CD4-positive, alpha-beta T cell treated with Interleukin-17A for 4 hours (primary cell): Measurements from ENCODE around the gene DNAI2.
A peak's percentile ranks its signal among the peaks of the same experiment; 100 is the strongest.

Source experiments
- DNase-seq: peaks from one replicate; pipeline ENCODE4 v3.0.0-alpha.2; 2020; ENCODE audit warnings: mixed read lengths

Gene DNAI2

DNA sequence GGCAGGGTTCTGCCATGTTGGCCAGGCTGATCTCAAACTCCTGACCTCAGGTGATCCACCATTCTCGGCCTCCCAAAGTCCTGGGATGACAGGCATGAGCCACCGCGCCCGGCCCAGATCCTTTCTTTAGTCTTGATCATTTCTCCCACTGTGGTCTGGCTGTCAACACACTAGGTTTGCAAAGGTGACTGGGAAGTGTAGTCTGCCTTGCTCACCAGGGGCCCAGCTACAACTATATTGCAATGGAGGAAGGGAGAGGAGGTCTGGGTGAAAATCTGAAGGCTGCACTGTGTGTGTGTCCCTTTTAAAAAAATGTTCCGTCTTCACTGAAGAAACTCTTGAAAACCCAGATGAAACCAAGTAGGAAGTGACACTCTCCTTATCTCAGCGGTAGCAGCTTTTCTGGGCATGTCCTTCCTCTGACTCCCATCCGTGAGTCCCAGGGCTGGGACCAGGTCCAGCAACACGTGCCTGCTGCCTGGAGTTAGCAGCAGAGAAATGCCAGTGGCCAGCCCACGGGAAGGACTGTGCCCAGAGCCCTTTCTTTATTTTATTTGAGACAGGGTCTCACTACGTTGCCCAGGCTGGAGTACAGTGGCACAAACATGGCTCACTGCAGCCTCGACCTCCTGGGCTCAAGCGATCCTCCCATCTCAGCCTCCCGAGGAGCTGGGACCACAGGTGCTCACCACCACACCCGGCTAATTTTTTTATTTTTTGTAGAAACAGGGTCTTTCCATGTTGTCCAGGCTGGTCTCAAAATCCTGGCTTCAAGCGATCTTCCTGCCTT is 34.1 kb downstream of the DNAI2 start:
- no peak for DNase-seq

DNA sequence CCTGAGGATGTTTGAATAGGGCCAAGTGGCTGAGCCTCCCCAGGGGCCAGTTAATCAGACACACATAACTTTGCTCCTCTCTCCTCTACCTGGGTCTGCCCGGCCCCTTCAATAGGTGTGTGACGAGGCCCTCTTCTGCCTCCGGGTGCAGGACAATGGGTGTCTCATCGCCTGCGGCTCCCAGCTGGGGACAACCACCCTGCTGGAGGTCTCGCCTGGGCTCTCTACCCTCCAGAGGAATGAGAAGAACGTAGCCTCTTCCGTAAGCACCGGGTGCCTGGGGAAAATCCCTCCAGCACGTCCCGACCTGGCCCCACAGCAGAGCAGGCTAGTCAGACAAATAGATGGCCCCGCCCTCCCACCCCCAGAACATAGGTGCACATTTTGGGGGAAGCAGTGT is 35.9 kb downstream of the DNAI2 start:
- no peak for DNase-seq

DNA sequence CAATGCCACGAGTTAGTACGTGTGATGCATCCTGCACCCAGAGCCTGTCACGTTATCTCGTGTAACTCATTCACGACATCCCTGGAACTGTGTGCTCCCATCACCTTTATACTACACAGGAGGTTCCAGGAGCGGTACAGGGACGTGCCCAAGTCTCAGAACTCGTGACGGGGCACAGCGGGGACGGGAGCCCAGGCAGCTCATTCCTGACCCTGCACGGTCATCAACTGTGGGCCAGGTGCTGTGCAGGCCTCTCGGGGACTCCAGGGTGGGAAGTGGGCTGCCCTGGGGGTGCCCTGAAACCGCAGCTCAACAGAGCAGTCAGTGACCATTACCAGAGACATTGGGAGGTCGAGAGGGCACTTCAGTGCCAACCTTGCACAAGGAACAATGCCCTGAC is 40.8 kb downstream of the DNAI2 start:
- DNase-seq, result no peak

DNA sequence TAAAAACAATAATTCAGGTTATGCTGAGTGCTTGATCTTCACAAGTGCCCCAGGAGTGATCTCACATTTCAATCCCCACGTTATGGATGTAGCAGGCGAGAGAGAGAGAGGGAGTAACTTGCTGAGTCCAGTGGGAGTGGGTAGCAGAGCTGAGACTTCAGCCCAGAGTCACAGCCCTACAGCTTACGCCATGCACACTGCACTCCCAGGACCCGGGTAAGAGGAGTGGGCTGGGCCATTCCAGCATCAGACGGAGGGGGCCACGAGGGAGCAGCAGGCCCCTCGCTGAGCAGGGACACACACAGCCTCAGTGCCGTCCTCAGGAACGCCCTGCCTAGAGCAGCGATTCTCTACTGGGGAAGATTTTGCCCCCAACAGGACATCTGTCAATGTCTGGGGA is 42.2 kb downstream of the DNAI2 start:
- DNase-seq, result no peak

DNA sequence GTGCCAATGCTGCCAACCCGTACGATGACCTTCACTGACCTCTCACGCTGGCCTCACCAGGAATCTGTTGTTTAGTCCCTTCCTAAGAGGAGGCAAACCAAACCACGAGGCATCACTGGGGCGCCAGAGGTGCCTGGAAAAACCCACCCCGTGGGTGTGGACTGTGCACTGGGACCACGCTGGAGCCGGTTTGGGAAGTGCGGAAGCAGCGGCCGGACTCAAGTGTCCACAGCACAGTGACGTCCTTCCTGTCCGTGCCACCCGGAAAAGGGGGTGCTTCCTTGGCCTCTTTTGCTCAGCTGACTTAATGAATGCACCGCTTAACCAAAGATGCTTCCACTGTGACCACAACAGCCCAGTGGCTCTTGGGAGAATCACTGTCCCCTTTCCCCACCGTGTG is 43.0 kb downstream of the DNAI2 start:
- no peak for DNase-seq

DNA sequence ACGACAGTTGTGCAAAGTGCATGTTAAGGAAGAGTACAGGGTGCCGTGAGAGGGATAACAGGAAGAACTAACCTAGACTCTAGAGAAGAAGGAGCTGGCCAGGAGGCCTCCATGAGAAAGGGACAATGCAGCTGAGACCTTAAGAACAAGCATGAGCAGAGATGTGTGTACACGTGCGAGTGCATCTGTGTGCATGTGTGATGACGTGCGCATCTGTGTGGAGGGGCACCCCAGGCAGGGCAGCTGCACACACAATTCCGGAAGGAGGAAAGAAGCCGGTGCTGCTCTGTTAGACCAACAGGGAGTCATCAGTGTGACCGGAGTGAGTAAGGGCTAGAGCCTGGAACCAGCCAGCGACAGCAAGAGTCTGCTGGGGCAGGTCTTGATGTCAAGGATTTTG is 44.4 kb downstream of the DNAI2 start:
- no peak for DNase-seq

DNA sequence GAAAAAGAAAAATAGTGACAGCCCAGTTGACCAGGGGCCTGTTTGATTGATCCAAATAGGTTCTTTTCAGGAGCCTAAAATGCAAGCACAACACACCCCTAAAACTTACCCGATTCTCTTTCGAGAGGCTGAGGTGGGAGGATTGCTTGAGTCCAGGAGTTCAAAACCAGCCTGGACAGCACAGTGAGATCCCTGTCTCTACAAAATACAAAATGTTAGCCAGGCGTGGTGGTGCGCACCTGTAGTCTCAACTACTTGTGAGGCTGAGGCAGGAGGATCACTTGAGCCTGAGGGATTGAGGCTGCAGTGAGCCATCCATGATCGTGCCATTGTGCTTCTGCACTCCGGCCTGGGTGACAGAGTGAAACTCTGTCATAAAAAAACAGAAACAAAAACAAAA is 50.5 kb downstream of the DNAI2 start:
- no peak for DNase-seq

DNA sequence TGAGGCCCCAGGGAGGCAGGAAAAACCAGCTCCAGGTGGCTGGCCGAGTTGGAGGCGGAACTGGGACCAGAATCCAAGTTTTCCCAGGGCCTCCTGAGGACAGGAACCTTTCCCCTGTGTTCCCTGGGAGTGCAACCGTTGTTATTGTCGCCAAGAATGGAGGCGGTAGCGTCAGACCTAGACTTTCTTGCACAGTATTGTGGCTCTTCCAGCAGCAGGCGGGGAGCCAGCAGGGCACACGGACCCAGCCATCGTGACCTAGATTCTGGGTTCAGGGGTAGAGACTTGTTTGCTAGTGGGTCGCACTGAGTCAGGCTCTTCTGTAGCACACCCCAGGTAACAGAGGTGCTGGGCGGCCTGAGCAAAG is 51.3 kb downstream of the DNAI2 start:
- DNase-seq, result peak; percentile 14

DNA sequence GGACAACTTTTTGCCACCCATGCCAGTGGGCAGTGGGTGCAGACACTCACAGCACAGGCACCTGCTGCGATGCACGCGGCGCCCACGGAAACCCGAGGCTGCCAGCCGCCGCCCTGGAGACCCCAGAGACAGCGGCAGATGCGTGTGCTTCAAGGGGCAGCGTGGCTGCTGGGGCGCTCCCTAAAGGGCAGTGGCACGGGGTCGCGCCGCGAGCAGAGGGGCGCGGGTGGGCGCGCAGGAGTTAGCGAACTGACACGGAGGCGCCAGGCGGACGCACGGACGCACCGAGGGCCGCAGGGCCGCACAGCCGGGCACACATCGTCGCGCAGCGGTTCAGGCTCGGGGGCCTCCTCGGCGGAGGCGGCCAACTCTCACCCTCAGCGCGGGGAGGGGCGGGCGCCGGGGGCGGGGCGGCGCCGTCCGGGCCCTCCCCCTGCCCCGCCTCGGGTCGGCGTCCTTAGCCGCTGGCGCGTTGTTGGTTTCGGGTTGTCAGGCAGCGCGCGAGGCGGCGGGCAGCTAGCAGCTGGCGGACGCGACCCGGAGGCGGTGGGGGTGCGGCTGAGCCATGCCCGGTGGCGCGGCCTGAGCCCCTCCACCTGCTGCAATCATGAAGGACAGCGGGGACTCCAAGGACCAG is 51.8 kb downstream of the DNAI2 start, which contains the start of gene KIF19:
TSS of gene KIF19 (plus strand) at position 484 of the 637 bp plus-strand sequence. CDS start at position 608, 124 bp downstream.
- peak; percentile 65 for DNase-seq

DNA sequence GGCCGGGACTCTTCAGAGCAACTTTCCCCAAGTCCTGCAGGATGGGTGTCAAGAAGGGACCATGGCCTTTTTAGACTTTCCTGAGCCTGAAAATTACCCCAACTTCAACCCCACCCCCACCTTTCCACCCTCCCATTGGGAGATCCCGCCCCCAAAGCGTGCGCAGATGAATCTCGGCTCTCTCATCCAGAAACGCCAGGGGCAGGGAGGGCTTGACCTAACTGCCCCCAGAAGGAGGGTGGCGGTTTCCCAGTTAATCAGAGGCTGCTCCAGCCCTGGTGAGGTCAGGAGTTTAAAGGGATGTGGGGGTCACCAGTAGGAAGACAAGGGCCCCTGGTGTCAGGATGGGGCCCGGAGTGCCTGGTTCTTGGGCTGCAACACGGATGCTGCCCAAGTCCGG is 52.5 kb downstream of the DNAI2 start:
- DNase-seq, result no peak

DNA sequence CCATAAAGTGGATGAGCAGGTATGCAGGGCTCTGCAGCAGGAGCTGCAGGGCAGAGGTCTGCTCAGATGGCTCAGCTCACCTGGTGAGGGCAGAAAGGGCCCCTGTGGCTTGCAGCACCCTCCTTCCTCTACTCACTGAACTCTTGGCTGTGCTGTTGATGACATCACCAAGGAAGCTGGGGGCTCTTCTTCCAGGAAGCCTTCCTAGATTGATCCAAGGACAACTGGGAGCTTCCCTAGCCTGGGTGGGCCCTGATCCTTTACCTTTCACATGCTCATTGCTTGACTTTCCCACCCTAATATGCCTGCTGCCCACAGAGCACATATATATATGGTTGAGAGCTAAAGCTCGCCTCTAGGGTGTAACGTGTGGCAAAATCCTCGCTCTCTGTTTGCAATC is 54.5 kb downstream of the DNAI2 start:
- DNase-seq, result no peak

DNA sequence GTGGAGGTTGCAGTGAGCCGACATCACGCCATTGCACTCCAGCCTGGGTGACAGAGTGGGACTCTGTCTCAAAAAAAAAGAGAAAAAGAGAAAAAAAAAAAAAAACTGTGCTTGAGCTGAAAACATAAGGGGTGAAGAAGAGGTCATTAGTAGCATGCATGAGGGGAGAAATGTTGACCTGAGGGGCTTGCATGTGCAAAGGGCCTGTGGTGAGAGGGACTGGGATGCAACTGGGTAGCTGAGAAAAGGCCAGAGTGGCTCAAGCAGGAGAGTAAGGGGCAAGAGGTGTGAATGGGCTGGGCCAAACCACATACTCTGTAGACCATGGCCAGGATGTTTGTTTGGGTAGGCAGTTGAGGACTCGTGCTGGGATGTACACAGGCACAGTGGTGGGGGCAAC is 55.3 kb downstream of the DNAI2 start:
- DNase-seq, result no peak

DNA sequence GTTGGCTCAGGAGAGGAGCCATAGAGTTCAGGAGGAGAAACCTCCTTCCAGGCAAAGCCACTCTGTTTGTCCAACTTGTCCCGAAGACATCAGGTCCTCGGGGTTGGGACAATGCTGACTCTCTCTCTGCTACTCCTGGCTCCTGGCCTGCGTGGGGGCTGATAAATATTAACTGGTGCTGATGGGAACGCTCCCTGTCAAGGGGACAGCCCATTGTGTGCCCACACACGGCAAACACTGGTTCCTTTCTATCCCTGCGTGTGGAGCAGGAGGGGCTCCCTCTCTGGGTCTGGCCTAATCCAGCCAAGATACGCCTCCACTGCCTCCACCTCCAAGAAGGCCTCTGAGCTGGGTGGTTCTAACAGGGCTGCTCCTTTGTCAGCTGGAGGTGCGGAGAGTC is 56.4 kb downstream of the DNAI2 start:
- DNase-seq, result no peak

DNA sequence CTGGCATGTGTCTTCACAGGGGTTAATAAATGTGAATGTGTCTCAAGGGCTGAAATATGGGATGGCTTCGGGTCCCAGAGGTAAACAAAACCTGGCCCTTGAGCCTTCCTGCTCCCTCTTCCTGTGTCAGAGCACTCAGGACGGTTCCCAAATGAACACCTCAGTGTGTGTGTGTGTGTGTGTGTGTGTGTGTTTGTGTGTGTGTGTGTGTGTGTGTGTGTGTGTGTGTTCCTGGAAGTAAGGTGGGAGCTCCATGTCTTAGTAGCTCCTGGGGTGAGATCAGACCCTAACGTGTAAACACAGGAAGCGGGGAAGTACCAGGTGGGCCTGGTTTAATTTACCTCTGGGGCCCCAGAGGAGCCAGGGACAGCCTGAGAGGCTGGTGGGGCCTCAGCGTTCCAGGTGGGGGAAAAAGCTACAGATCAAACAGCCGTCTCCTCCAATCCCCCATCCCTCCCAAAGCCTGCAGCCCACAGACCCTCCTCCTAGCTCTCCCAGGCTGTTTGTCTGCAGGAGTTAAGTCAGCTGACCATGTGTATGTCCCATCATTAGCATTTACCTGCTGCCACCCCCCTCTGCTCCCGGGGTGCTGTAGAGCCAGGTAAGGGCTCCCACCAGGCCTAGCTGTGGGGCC is 58.1 kb downstream of the DNAI2 start:
- DNase-seq, result no peak

DNA sequence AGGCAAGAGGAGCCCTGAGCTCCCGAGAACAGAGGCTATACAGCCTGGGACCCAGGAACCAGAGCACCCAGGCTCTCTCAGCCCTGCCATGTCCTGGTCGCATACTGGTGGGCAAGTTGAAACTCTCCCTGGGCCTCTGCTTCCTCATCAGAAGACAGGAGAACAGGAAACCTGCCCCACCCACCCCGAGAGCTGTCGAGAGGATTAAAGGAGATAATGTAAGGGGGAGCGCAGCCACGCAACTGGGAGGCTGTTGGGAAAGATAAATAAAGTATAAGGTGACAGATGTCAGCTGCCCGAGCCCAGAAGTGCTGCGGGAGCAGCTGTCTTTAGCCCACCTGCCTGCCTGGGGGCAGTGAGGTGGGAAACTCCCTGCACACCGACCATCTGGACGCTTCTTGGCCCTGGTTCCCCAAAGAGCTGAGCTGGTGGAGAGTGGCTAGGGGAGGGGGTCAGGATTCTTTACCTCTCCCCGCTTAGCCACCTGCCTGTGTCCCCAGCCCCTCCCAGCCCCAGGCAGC is 58.8 kb downstream of the DNAI2 start:
- DNase-seq, result no peak

DNA sequence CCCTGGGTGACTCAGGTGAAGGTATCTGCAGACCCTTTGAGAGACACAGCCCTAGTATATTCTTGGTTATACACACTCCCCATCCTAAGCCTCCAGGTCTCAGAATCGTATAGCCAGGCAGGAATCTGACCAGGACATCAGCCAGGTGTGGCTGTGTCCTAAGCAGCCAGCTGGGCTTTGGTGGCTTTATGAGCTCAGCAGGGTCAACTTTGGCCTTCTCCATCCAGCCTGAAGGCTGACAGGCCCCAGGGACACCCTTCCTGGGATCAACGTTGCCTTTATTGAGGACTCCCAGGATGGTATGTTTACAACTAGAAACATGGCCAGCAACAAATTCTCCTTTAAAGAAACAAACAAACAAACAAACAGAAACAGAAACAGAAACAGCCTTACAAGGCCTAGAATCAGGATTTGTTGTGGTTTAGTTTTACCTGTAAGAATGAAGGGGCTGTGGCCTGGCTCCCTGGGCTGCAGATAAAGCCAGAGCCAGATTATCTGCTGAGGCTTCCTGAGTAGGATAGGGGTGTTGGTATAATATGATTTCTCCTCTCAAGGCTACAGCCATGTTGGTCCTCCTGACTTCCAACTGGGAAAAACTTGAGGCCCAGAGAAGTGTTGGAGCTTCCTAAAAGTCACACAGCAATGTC is 60.5 kb downstream of the DNAI2 start:
- DNase-seq, result no peak

DNA sequence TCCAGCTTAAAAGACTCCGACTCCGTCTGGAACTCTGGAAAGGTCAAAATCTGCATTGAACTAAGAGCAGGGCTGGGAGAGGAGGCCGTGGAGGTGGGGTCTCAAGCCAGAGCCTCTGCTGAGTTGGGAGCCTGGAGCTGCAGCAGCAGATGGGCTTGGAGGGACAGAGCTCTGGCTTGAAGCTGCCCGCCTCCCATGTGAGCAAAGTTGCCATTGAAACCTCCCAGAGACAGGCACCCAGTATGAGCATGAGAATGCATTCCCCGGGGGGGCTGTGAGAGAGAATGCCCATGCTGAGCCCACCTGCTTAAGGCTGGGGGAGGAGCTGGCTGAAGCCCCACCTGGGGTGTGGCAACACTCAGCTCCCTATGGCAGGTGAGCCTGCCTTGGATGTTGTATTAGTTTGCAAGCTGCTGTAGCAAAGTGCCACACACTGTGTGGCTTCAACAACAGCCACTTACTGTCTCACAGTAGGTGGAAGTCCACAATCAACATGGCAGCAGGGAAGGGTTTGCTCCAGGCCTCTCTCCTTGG is 61.6 kb downstream of the DNAI2 start:
- no peak for DNase-seq

DNA sequence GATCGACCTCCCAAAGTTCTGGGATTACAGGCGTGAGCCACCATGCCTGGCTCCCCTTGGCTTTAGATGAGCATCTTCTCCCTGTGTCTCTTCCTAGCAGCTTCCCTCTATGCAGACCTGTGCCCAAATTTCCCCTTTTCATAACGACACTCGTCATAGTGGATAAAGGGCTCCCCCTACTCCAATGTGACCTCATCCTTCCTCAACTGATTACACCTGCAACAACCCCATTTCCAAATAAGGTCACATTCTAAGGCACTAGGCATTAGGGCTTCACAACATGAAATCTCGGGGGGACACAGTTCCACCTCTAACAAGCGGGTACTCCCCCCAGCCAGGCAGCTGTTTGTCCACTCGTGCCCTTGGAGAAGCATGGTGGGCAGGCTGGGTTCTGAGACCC is 62.3 kb downstream of the DNAI2 start:
- DNase-seq, result no peak

DNA sequence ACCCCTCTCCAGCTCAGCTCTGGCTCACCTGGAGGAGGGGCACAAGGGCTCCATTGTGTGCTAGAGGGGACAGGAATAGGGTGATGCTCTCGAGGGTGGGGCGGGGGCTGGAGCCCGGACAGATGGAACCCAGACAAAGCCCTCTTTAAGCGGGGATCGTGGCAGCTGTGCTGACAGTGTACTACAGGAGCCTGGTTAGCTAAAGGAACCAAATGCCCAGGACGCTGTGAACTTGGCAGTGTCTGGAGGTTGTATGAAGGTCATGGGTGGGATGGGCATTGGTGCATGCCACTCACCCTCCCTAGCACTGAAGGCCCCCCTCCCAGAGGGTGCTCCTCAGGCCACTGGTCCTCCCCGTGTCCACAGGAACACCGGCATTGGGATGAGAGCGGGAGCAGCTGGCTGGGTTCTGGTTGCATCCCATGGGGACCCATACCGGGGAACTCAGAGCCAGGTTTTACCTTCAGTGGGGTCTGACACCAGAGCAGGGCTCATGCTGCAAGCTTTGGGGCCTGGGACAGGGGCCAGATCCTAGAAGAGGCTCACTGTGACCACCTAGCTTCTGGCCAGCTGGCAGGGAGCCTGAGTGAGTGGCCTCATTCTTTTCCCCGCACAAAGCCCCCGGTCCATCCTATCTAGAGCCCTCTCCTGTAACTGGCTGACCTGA is 63.9 kb downstream of the DNAI2 start:
- no peak for DNase-seq

DNA sequence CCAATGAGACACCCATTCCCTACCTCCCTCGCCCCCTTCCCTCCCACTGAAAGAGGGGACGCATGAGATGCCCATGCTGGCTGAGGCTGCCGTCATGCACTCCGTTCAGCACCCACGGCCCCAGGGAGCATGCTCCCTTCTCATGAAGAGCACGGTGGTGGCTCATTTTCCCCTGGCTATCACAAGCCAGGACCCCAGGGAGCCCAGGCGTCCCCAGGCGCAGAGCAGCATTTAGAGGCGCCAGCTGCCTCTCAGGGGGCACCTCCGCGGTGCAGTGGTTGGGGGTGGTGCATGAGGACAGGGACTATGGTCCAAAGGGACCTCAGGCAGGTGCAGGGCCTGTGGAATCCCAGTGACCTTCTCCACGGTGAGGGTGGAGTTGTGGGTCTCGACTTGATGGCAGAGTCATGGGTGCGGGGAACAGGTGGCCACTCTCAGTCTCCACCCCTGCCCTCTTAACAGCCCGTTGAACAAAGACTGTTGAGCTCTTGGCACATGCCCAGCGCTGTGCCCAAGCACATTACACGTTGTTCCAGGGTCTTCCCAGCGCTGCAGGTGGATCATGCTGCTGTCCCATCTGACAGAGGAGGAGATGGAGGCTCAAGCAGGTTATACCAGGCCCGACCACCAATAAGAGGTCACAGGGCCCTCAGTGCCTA is 65.6 kb downstream of the DNAI2 start:
- no peak for DNase-seq

DNA sequence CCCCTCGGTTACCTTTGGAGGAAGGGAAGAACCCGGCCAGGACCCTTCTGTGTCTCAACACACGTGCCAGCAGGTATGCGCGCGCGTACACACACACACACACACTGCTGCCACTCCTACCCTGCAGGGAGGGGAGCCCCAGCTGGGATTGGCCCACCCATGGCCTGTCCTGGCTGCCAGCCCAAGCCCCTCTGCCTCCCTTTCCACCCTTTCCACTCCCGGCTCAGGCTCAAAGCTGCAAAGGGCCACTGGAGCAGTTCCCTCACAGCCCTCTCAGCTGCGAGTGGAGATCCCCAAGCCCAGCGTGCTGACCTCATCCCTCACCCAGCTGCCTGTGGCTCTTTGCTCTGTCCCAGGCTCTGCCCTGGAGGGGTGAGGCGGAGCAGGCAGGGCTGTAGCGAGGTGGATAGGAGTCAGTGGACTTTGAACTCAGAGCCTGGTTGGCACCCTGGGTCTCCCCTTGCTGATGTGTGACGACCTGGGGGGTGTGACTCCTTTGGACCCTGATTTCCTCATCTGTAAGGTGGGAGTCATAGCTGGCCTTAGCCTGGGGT is 66.5 kb downstream of the DNAI2 start:
- no peak for DNase-seq

DNA sequence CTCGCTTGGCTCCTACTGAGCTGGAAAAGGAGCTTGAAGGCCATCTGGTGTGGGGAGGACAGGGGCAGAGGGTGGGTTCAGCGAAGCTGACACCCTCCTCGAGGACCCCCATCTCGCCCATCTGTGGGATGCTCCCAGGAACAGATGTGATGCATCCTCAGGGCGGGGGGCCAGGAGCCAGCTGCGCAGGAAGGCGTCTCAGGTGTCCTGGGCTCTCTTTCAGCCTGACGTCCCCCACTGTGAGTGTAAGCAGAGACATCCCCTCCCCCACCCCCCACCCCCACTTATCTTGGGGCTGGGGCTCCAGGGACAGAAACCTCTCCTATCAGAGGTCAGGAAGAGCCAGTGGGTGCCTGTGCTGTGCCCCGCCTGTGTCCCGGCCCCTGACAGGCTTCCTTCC is 68.2 kb downstream of the DNAI2 start:
- DNase-seq, result no peak
